Mesenchymal stem cell (in vitro differentiated cells and primary cell): Measurements from ENCODE around the gene GATAD2B.

Source experiments
- DNase-seq: peaks from one replicate; pipeline ENCODE4 v3.0.0-alpha.2; 2013
- H2AFZ ChIP-seq: one replicate; pipeline ENCODE4 v1.6.1; 2013; ENCODE audit warnings: low read depth, mild to moderate bottlenecking, control low read depth, inconsistent platforms, low read length, moderate library complexity
- H2AK5ac ChIP-seq: 2 replicates; pipeline ENCODE4 v1.6.1; 2013; ENCODE audit warnings: low read length, moderate library complexity, mild to moderate bottlenecking, inconsistent platforms; ENCODE audit not compliant: severe bottlenecking
- H2BK120ac ChIP-seq: one replicate; pipeline ENCODE4 v1.6.1; 2013; ENCODE audit warnings: low read depth, mild to moderate bottlenecking, inconsistent platforms, low read length, moderate library complexity
- H2BK12ac ChIP-seq, 2 experiments: one replicate each; pipeline ENCODE4 v1.6.1; 2013; ENCODE audit warnings: inconsistent platforms in 2 of 2, low read length in 2 of 2, mild to moderate bottlenecking in 2 of 2, moderate library complexity in 2 of 2, control low read depth in 1 of 2
- H2BK15ac ChIP-seq: one replicate; pipeline ENCODE4 v1.6.1; 2013; ENCODE audit warnings: mild to moderate bottlenecking, low read depth, inconsistent platforms; ENCODE audit not compliant: poor library complexity, severe bottlenecking
- H2BK5ac ChIP-seq: 2 replicates; pipeline ENCODE4 v1.6.1; 2013; ENCODE audit warnings: low read depth, mild to moderate bottlenecking, low read length, control low read depth, inconsistent platforms; ENCODE audit not compliant: poor library complexity, severe bottlenecking
- H3K14ac ChIP-seq, 2 experiments: one replicate each; pipeline ENCODE4 v1.6.1; 2013; ENCODE audit warnings: inconsistent platforms in 2 of 2, low read length in 2 of 2, control low read depth in 1 of 2, mild to moderate bottlenecking in 1 of 2, moderate library complexity in 1 of 2
- H3K18ac ChIP-seq, 2 experiments: one replicate each; pipeline ENCODE4 v1.6.1; 2013; ENCODE audit warnings: inconsistent platforms in 2 of 2, low read length in 2 of 2, control low read depth in 1 of 2, low read depth in 1 of 2, mild to moderate bottlenecking in 1 of 2
- H3K23ac ChIP-seq, 2 experiments: one replicate each; pipeline ENCODE4 v1.6.1; 2013; ENCODE audit warnings: inconsistent platforms in 2 of 2, low read length in 2 of 2, mild to moderate bottlenecking in 2 of 2, moderate library complexity in 2 of 2, control low read depth in 1 of 2
- H3K27ac ChIP-seq: 2 replicates; pipeline ENCODE4 v1.5.1; 2013; ENCODE audit warnings: mild to moderate bottlenecking, moderate library complexity, low read length, control low read depth, inconsistent platforms; ENCODE audit not compliant: poor library complexity, severe bottlenecking
- H3K27me3 ChIP-seq, 2 experiments: 2 replicates each; pipeline versions ENCODE4 v1.6.1 to v1.7.0; 2013; ENCODE audit warnings: low read length in 2 of 2, mild to moderate bottlenecking in 2 of 2, moderate library complexity in 2 of 2, control low read depth in 1 of 2, inconsistent platforms in 1 of 2; ENCODE audit not compliant: control insufficient read depth in 1 of 2, insufficient read depth in 1 of 2
- H3K36me3 ChIP-seq, 2 experiments: 2 replicates each; pipeline versions ENCODE4 v1.6.1 to v1.7.0; 2013; ENCODE audit warnings: low read length in 2 of 2, control low read depth in 1 of 2, inconsistent platforms in 1 of 2, low read depth in 1 of 2, mild to moderate bottlenecking in 1 of 2; ENCODE audit not compliant: insufficient read depth in 2 of 2, control insufficient read depth in 1 of 2
- H3K4ac ChIP-seq, 2 experiments: one replicate each; pipeline ENCODE4 v1.6.1; 2013; ENCODE audit warnings: inconsistent platforms in 2 of 2, low read length in 2 of 2, mild to moderate bottlenecking in 2 of 2, moderate library complexity in 2 of 2, control low read depth in 1 of 2, low read depth in 1 of 2
- H3K4me1 ChIP-seq: 2 replicates; pipeline ENCODE4 v1.6.1; 2013; ENCODE audit warnings: low read depth, low read length, control low read depth; ENCODE audit not compliant: control insufficient read depth, insufficient read depth
- H3K4me2 ChIP-seq: 2 replicates; pipeline ENCODE4 v1.6.1; 2013; ENCODE audit warnings: low read length, mild to moderate bottlenecking, inconsistent platforms; ENCODE audit not compliant: poor library complexity, severe bottlenecking
- H3K4me3 ChIP-seq, 2 experiments: 2 replicates each; pipeline versions ENCODE4 v1.5.1 to v1.7.0; 2013; ENCODE audit warnings: low read length in 2 of 2, mild to moderate bottlenecking in 2 of 2, control low read depth in 1 of 2, low read depth in 1 of 2; ENCODE audit not compliant: insufficient read depth in 1 of 2
- H3K79me1 ChIP-seq: replicated peaks from 2 replicates; pipeline ENCODE4 v1.6.1; 2013; ENCODE audit warnings: mild to moderate bottlenecking, control low read depth, low read length, inconsistent platforms; ENCODE audit not compliant: poor library complexity, severe bottlenecking
- H3K9ac ChIP-seq: 2 replicates; pipeline ENCODE4 v1.7.0; 2013; ENCODE audit warnings: mild to moderate bottlenecking, low read length, moderate library complexity
- H3K9me3 ChIP-seq: 2 replicates; pipeline ENCODE4 v1.7.0; 2013; ENCODE audit warnings: mild to moderate bottlenecking, low read length; ENCODE audit not compliant: control insufficient read depth
- H4K8ac ChIP-seq: one replicate; pipeline ENCODE4 v1.6.1; 2013; ENCODE audit warnings: inconsistent platforms, mild to moderate bottlenecking, low read length, moderate library complexity
- H4K91ac ChIP-seq: one replicate; pipeline ENCODE4 v1.6.1; 2013; ENCODE audit warnings: mild to moderate bottlenecking, low read length, inconsistent platforms
- WGBS: methylation state at CpG from one replicate; pipeline ENCODE4 v1.1.7; 2013; ENCODE audit warnings: mixed read lengths; 5-methylcytosine and 5-hydroxymethylcytosine counted together

The GATAD2B gene

GRCh38 chr1:153945131-153945794 is 22.5 kb upstream of the GATAD2B start:
- Histone ChIP-seq H3K36me3 (peaks cover 61 to 63% of the 10 kb centered on the region in 2 experiments), H2AK5ac (no peak overlapping the region), H3K9ac (peak overlapping the region; percentile 96), H3K14ac (peak overlapping the region in 1 of 2 experiments; percentile 74), H2BK15ac (peak overlapping the region; percentile 30), H3K79me1 (peaks cover 46% of the 10 kb centered on the region), H4K8ac (peak overlapping the region; percentile 83), H3K18ac (peak overlapping the region; percentile 37 to 98), H3K27me3 (no peaks in the 10 kb centered on the region), H3K4me2 (peak overlapping the region; percentile 83), H2BK12ac (peak overlapping the region in 1 of 2 experiments; percentile 59), H3K4me1 (peaks cover 12% of the 10 kb centered on the region), H2BK120ac (peak overlapping the region; percentile 12), H2AFZ (no peak overlapping the region), H3K27ac (no peak overlapping the region), H3K4me3 (peak overlapping the region; percentile 87 to 94), H4K91ac (peak overlapping the region; percentile 84), H3K9me3 (no peaks in the 10 kb centered on the region), H2BK5ac (no peak overlapping the region), H3K4ac (peak overlapping the region; percentile 1 to 92), H3K23ac (peak overlapping the region in 1 of 2 experiments; percentile 57)
- DNase-seq, result peak; percentile 73
- 59% methylated on average over 12 of the region's 12 CpGs for WGBS

- Histone ChIP-seq H2BK120ac (no peak overlapping the region), H4K8ac (peak overlapping the region; percentile 1), H3K4ac (peak overlapping the region in 1 of 2 experiments; percentile 1), H3K9me3 (no peaks in the 10 kb centered on the region), H3K4me1 (peaks cover 12% of the 10 kb centered on the region), H4K91ac (no peak overlapping the region), H3K27me3 (no peaks in the 10 kb centered on the region), H3K23ac (no peak overlapping the region), H3K9ac (peak overlapping the region; percentile 96), H2AFZ (no peak overlapping the region), H2AK5ac (no peak overlapping the region), H2BK15ac (no peak overlapping the region), H2BK12ac (peak overlapping the region in 1 of 2 experiments; percentile 59), H3K14ac (no peak overlapping the region), H2BK5ac (no peak overlapping the region), H3K4me2 (peak overlapping the region; percentile 83), H3K36me3 (peaks cover 63 to 66% of the 10 kb centered on the region in 2 experiments), H3K79me1 (peaks cover 47% of the 10 kb centered on the region), H3K27ac (no peak overlapping the region), H3K18ac (peak overlapping the region in 1 of 2 experiments; percentile 98), H3K4me3 (peak overlapping the region in 1 of 2 experiments; percentile 94)
- DNase-seq, result no peak
- 93% methylated on average over 3 of the region's 3 CpGs for WGBS
Measured at GRCh38 chr1:153944827-153945117, 22.0 kb upstream of the GATAD2B start.

GRCh38 chr1:153944005-153944826 is 21.4 kb upstream of the GATAD2B start:
- no peak overlapping the region for H2AFZ ChIP-seq
- WGBS, result 95% methylated on average over 14 of the region's 15 CpGs
- peak overlapping the region; percentile 96 for H3K9ac ChIP-seq
- H3K4me2 ChIP-seq, result no peak overlapping the region
- no peak overlapping the region for H3K4ac ChIP-seq
- no peak overlapping the region for H2BK12ac ChIP-seq
- H3K36me3 ChIP-seq, result peaks cover 65 to 68% of the 10 kb centered on the region in 2 experiments
- peaks cover 12% of the 10 kb centered on the region for H3K4me1 ChIP-seq
- no peak overlapping the region for H2BK120ac ChIP-seq
- H3K79me1 ChIP-seq, result peaks cover 47% of the 10 kb centered on the region
- peak overlapping the region; percentile 86 for H2BK15ac ChIP-seq
- peak overlapping the region; percentile 20 for H4K91ac ChIP-seq
- no peak overlapping the region for H3K27ac ChIP-seq
- no peak overlapping the region for H4K8ac ChIP-seq
- H2BK5ac ChIP-seq, result no peak overlapping the region
- H3K23ac ChIP-seq, result no peak overlapping the region
- no peak overlapping the region for H3K14ac ChIP-seq
- DNase-seq, result peak; percentile 20
- no peaks in the 10 kb centered on the region for H3K9me3 ChIP-seq
- H2AK5ac ChIP-seq, result no peak overlapping the region
- H3K27me3 ChIP-seq, result no peaks in the 10 kb centered on the region
- H3K4me3 ChIP-seq, result peak overlapping the region in 1 of 2 experiments; percentile 9
- H3K18ac ChIP-seq, result no peak overlapping the region
